ENCODE data around the gene PHC2. TPM values are rescaled to one million over a fixed set of nuclear protein-coding genes. Genes with fewer than 3 reads are reported as not detected.

PHC2 gene
- total and polyA plus RNA-seq, 2 of the 13 experiments (the other 11 are each of a cell fraction or from before 2014, with no cell fraction given): 52.5 to 84.9 TPM

DNA sequence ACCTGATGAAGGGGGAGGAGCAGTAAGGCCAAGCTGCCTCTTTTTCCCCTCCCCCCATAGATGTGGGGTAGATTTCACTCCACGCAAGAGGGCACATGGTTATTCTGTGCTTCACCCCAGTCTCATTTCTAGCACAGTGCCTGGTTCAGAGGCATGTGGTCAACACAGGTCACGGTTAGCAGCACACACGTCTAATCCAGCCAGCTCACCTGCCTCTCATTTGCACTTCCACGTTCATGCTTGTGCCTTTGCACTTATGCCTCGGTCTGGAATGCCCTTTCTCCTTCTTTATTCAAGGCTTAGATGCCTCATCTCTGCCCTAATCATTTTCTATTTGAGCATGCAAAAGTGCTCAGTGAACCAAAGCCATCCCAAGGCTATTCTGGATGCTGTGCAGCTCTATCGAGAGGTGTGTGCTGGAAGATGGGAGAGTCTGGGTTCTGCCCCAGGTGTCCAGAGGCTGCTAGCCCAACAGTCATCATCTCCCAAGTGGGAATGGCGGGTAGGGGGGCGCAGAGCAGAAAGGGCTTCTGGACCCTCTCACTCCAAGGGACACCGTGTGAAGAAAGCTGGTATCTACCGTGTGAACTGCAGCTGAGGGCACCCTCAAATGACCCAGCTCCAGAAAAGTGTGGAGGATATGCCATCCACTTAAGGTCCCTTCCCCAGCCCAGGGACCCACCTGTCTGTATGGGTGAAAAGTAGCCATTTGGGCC is 107.9 kb downstream of the PHC2 start (continued):
- TF ChIP-seq, protein P1, sequence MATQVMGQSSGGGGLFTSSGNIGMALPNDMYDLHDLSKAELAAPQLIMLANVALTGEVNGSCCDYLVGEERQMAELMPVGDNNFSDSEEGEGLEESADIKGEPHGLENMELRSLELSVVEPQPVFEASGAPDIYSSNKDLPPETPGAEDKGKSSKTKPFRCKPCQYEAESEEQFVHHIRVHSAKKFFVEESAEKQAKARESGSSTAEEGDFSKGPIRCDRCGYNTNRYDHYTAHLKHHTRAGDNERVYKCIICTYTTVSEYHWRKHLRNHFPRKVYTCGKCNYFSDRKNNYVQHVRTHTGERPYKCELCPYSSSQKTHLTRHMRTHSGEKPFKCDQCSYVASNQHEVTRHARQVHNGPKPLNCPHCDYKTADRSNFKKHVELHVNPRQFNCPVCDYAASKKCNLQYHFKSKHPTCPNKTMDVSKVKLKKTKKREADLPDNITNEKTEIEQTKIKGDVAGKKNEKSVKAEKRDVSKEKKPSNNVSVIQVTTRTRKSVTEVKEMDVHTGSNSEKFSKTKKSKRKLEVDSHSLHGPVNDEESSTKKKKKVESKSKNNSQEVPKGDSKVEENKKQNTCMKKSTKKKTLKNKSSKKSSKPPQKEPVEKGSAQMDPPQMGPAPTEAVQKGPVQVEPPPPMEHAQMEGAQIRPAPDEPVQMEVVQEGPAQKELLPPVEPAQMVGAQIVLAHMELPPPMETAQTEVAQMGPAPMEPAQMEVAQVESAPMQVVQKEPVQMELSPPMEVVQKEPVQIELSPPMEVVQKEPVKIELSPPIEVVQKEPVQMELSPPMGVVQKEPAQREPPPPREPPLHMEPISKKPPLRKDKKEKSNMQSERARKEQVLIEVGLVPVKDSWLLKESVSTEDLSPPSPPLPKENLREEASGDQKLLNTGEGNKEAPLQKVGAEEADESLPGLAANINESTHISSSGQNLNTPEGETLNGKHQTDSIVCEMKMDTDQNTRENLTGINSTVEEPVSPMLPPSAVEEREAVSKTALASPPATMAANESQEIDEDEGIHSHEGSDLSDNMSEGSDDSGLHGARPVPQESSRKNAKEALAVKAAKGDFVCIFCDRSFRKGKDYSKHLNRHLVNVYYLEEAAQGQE (IDR thresholded peaks at IDR 0.05; ENCODE audit: borderline replicate concordance in 1 of 2, low read depth in 1 of 2, low read length in 2 of 2): no peak
- TF ChIP-seq, protein P2, sequence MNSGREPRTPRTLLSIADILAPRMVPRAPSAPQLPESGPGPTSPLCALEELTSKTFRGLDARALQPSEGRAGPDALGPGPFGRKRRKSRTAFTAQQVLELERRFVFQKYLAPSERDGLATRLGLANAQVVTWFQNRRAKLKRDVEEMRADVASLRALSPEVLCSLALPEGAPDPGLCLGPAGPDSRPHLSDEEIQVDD (CRISPR knock-in tag; IDR thresholded peaks at IDR 0.05; ENCODE audit: borderline replicate concordance): no peak
- TF ChIP-seq TMF1 (CRISPR knock-in tag; IDR thresholded peaks at IDR 0.05; ENCODE audit: low read depth) (no peak), POLR2A (IDR thresholded peaks at IDR 0.05; ENCODE audit: insufficient read depth in 1 of 2, low read depth in 2 of 2, low read length in 2 of 2) (peak in 1 of 2 experiments; percentile 60; a peak in 1 of 4 replicates), POLR2AphosphoS5 (IDR thresholded peaks at IDR 0.05; ENCODE audit: low read depth, low read length) (peak; percentile 20), POLR2G (IDR thresholded peaks at IDR 0.05; ENCODE audit: low read depth, low read length) (peak; percentile 54), FOXK2 (IDR thresholded peaks at IDR 0.05) (no peak)

- H2AFZ ChIP-seq (ENCODE audit: low read length): no peak overlapping the region
- no peaks in the 10 kb centered on the region for H3K9me3 ChIP-seq (ENCODE audit: low read length)
- intact Hi-C loops (cut with micrococcal nuclease; ENCODE audit: unreplicated experiment) (no loop called here), in situ Hi-C loops (cut with HindIII; ENCODE audit: extremely low pct_ligation_motif_present, low pct_unique_long_range_greater_than_20kb) (no loop called here)
- no TSS peak for BruUV-seq (replicated peaks)
- peaks cover 2 to 19% of the 10 kb centered on the region in 2 experiments; a peak in 4 of 5 replicates for H3K27me3 ChIP-seq (ENCODE audit: control insufficient read depth in 1 of 2, insufficient read depth in 2 of 2, low read length in 2 of 2)
- CTCF ChIA-PET (ENCODE audit: low intra/inter-chr PET ratio, low total read pairs): no interaction called here
- no peak overlapping the region for H3K4me2 ChIP-seq (ENCODE audit: low read depth, low read length)
- H3K27ac ChIP-seq (ENCODE audit: extremely low read length, insufficient read depth, low read length): no peak overlapping the region
- DNase-seq (ENCODE audit: low spot score) (no peak), FAIRE-seq (no peak), ATAC-seq (no peak)
- H3K4me3 ChIP-seq (replicated peaks in 1 of 3; ENCODE audit: insufficient read depth in 1 of 3, low read depth in 2 of 3, low read length in 3 of 3): no peak overlapping the region
- H3K79me2 ChIP-seq (ENCODE audit: insufficient read depth, low read length): no peaks in the 10 kb centered on the region
- no peak overlapping the region for H3K9ac ChIP-seq (ENCODE audit: insufficient read depth, low read depth, low read length)
- H3K4me1 ChIP-seq (ENCODE audit: insufficient read depth, low read length): no peaks in the 10 kb centered on the region
- peaks cover 15% of the 10 kb centered on the region; the same call in 1 of the 2 replicates for H4K20me1 ChIP-seq (ENCODE audit: insufficient read depth, low read length)
- POLR2A ChIA-PET: interaction anchor here (1.1 kb wide), 1 partner anchor 20 kb away, joined by 3 read pairs; no protein-coding TSS in a partner anchor
- peaks cover 28 to 44% of the 10 kb centered on the region in 2 experiments for H3K36me3 ChIP-seq (replicated peaks in 1 of 2; ENCODE audit: control insufficient read depth in 1 of 2, insufficient read depth in 2 of 2, low read length in 2 of 2)
- 94% methylated on average over 6 of the region's 6 CpGs for WGBS (ENCODE audit: low lambda C conversion rate)
- TF ChIP-seq, protein P3, sequence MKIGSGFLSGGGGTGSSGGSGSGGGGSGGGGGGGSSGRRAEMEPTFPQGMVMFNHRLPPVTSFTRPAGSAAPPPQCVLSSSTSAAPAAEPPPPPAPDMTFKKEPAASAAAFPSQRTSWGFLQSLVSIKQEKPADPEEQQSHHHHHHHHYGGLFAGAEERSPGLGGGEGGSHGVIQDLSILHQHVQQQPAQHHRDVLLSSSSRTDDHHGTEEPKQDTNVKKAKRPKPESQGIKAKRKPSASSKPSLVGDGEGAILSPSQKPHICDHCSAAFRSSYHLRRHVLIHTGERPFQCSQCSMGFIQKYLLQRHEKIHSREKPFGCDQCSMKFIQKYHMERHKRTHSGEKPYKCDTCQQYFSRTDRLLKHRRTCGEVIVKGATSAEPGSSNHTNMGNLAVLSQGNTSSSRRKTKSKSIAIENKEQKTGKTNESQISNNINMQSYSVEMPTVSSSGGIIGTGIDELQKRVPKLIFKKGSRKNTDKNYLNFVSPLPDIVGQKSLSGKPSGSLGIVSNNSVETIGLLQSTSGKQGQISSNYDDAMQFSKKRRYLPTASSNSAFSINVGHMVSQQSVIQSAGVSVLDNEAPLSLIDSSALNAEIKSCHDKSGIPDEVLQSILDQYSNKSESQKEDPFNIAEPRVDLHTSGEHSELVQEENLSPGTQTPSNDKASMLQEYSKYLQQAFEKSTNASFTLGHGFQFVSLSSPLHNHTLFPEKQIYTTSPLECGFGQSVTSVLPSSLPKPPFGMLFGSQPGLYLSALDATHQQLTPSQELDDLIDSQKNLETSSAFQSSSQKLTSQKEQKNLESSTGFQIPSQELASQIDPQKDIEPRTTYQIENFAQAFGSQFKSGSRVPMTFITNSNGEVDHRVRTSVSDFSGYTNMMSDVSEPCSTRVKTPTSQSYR (CRISPR knock-in tag; IDR thresholded peaks at IDR 0.05; ENCODE audit: borderline replicate concordance): no peak
- TF ChIP-seq POLR2G (IDR thresholded peaks at IDR 0.05; ENCODE audit: low read depth, low read length): 0 out of 2 replicates have a peak, but pooled peaks have one; percentile 16
Measured at GRCh38 chr1:33322109-33322508, 108.8 kb downstream of the PHC2 start.

All from HepG2 (cell line).